WTC11 (cell line): ENCODE data around the gene DDIAS. TPM values are rescaled to one million over a fixed set of nuclear protein-coding genes. Genes with fewer than 3 reads are reported as not detected.

Source experiments
- ATAC-seq: fragments of 200-7000 bp; cut with Tn5 transposase; 2 replicates; pipeline ENCODE4 v1.10.0; 2021; ENCODE audit warnings: mild to moderate bottlenecking, moderate library complexity
- CTCF ChIA-PET: fragments of 300-600 bp; sonication (Branson Sonifier 250); formaldehyde crosslinking; loops from one replicate; lab custom pipeline; 2021; ENCODE audit warnings: antibody characterized with exemption; lab: Charles Lee
- POLR2A ChIA-PET: fragments of 350-600 bp; sonication (Branson Sonifier 250); formaldehyde crosslinking; loops from one replicate; lab custom pipeline; 2021; ENCODE audit warnings: antibody characterized with exemption; lab: Charles Lee
- DNase-seq: peaks from one replicate; pipeline ENCODE4 v3.0.0; 2021; ENCODE audit warnings: low spot score
- H3K27ac Mint-ChIP-seq: 2 replicates; pipeline ENCODE4 v1.8.0; 2021; ENCODE audit warnings: mixed read lengths
- H3K27me3 Mint-ChIP-seq: 2 replicates; pipeline ENCODE4 v1.8.0; 2021; ENCODE audit warnings: low read depth, mild to moderate bottlenecking, moderate library complexity, mixed read lengths
- H3K36me3 Mint-ChIP-seq: 2 replicates; pipeline ENCODE4 v1.8.0; 2021; ENCODE audit warnings: mixed read lengths
- H3K4me1 Mint-ChIP-seq: 2 replicates; pipeline ENCODE4 v1.8.0; 2022; ENCODE audit warnings: mixed read lengths
- H3K4me3 Mint-ChIP-seq: 2 replicates; pipeline ENCODE4 v1.8.0; 2021; ENCODE audit warnings: mild to moderate bottlenecking, moderate library complexity, mixed read lengths
- H3K9me3 Mint-ChIP-seq: 2 replicates; pipeline ENCODE4 v1.8.0; 2021; ENCODE audit warnings: mixed read lengths
- ETV6 ChIP-seq: sonication (generic); formaldehyde crosslinking; IDR thresholded peaks from 2 replicates; pipeline ENCODE4 v1.8.1; 2022; ENCODE audit warnings: mild to moderate bottlenecking, missing genetic modification reagents
- FOXK1 ChIP-seq: sonication (generic); formaldehyde crosslinking; IDR thresholded peaks from 2 replicates; pipeline ENCODE4 v1.8.0; 2022; ENCODE audit warnings: mild to moderate bottlenecking, moderate library complexity, missing genetic modification reagents
- GTF2I ChIP-seq: fragments of 250-450 bp; sonication (Bioruptor Pico); conservative IDR thresholded peaks from 2 replicates; pipeline ENCODE4 v1.4.0; 2021; ENCODE audit warnings: mild to moderate bottlenecking
- MXD4 ChIP-seq: fragments of 250-450 bp; sonication (Bioruptor Pico); IDR thresholded peaks from 2 replicates; pipeline ENCODE4 v1.8.0; 2021; ENCODE audit warnings: mild to moderate bottlenecking, moderate library complexity, borderline replicate concordance
- NFATC4 ChIP-seq: fragments of 250-450 bp; sonication (Bioruptor Pico); IDR thresholded peaks from 2 replicates; pipeline ENCODE4 v1.9.0; 2021; ENCODE audit warnings: mild to moderate bottlenecking
- NR3C1 ChIP-seq: sonication (generic); formaldehyde crosslinking; conservative IDR thresholded peaks from 2 replicates; pipeline ENCODE4 v1.8.1; 2023; ENCODE audit warnings: low read depth, mild to moderate bottlenecking, missing genetic modification reagents
- PRRX2 ChIP-seq: fragments of 250-450 bp; sonication (Bioruptor Pico); IDR thresholded peaks from 2 replicates; pipeline ENCODE4 v1.8.0; 2021; ENCODE audit warnings: mild to moderate bottlenecking
- RORB ChIP-seq: fragments of 250-450 bp; sonication (Bioruptor Pico); IDR thresholded peaks from 2 replicates; pipeline ENCODE4 v1.9.0; 2021; ENCODE audit warnings: mild to moderate bottlenecking
- TEAD1 ChIP-seq: sonication (generic); formaldehyde crosslinking; IDR thresholded peaks from 2 replicates; pipeline ENCODE4 v1.8.0; 2022; ENCODE audit warnings: mild to moderate bottlenecking, missing genetic modification reagents
- TP53 ChIP-seq: sonication (generic); formaldehyde crosslinking; IDR thresholded peaks from 2 replicates; pipeline ENCODE4 v1.8.1; 2023; ENCODE audit warnings: mild to moderate bottlenecking, missing genetic modification reagents
- ZNF263 ChIP-seq: sonication (generic); formaldehyde crosslinking; IDR thresholded peaks from 2 replicates; pipeline ENCODE4 v1.8.1; 2022; ENCODE audit warnings: low read depth, mild to moderate bottlenecking, moderate library complexity, missing genetic modification reagents
- ZNF317 ChIP-seq: sonication (generic); formaldehyde crosslinking; IDR thresholded peaks from 2 replicates; pipeline ENCODE4 v1.8.1; 2023; ENCODE audit warnings: low read depth, mild to moderate bottlenecking, moderate library complexity, missing genetic modification reagents, borderline replicate concordance
- total RNA-seq: library from RNA; stranded (reverse); gene quantifications from 3 replicates; pipeline ENCODE4 v1.2.3, GENCODE V29; 2021
- TF ChIP-seq, protein P1 (sequence below): sonication (generic); formaldehyde crosslinking; IDR thresholded peaks from 2 replicates; pipeline ENCODE4 v1.8.0; 2022; ENCODE audit warnings: mild to moderate bottlenecking, missing genetic modification reagents
- TF ChIP-seq, protein P2 (sequence below): sonication (generic); formaldehyde crosslinking; IDR thresholded peaks from 2 replicates; pipeline ENCODE4 v1.8.1; 2023; ENCODE audit warnings: mild to moderate bottlenecking, missing genetic modification reagents
- TF ChIP-seq, protein P3 (sequence below): fragments of 250-450 bp; sonication (Bioruptor Pico); IDR thresholded peaks from 2 replicates; pipeline ENCODE4 v1.8.0; 2021; ENCODE audit warnings: mild to moderate bottlenecking
- TF ChIP-seq, protein P4 (sequence below): sonication (generic); formaldehyde crosslinking; IDR thresholded peaks from 2 replicates; pipeline ENCODE4 v1.8.0; 2022; ENCODE audit warnings: mild to moderate bottlenecking, missing genetic modification reagents
- TF ChIP-seq, protein P5 (sequence below): sonication (generic); formaldehyde crosslinking; IDR thresholded peaks from 2 replicates; pipeline ENCODE4 v1.8.1; 2022; ENCODE audit warnings: mild to moderate bottlenecking, moderate library complexity, missing genetic modification reagents
- TF ChIP-seq, protein P6 (sequence below): sonication (generic); formaldehyde crosslinking; conservative IDR thresholded peaks from 2 replicates; pipeline ENCODE4 v1.8.1; 2022; ENCODE audit warnings: mild to moderate bottlenecking, missing genetic modification reagents
- TF ChIP-seq, protein P7 (sequence below): sonication (generic); formaldehyde crosslinking; IDR thresholded peaks from 2 replicates; pipeline ENCODE4 v1.8.1; 2022; ENCODE audit warnings: low read depth, missing genetic modification reagents, borderline replicate concordance

DDIAS gene
- total RNA-seq, 1 experiment from 2014 or later, result 28.7 TPM

DNA sequence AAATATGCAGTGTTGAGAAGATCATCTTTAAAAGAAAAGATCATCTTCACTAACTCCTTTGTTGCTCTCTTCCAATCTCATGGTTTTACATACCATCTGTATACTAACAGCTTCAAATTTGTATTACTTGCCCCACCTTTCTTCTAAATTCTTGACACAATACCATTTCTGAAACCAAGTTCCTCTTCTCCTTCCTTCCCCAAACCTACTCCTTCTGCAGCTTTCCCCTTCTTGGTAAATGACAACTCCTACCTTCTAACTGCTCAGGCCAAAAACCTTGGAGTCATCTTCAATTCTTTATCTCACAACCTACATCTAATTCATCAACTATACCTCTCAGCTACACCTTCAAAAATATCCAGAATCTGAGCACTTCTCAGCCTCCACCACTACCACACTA lies 10.6 kb upstream of the DDIAS start:
- H3K36me3 Mint-ChIP-seq, result no peaks in the 10 kb centered on the region
- POLR2A ChIA-PET, result no interaction called here
- no peak for ATAC-seq
- H3K9me3 Mint-ChIP-seq, result no peaks in the 10 kb centered on the region
- DNase-seq, result no peak
- CTCF ChIA-PET, result interaction anchor here (2.2 kb wide), 1 partner anchor 23 kb away, joined by 10 read pairs; no protein-coding TSS in a partner anchor
- peaks cover under 1% of the 10 kb centered on the region; the same call in 1 of the 2 replicates for H3K4me1 Mint-ChIP-seq
- no peak overlapping the region for H3K4me3 Mint-ChIP-seq
- H3K27me3 Mint-ChIP-seq, result no peaks in the 10 kb centered on the region
- no peak overlapping the region for H3K27ac Mint-ChIP-seq
- TF ChIP-seq, protein P1, sequence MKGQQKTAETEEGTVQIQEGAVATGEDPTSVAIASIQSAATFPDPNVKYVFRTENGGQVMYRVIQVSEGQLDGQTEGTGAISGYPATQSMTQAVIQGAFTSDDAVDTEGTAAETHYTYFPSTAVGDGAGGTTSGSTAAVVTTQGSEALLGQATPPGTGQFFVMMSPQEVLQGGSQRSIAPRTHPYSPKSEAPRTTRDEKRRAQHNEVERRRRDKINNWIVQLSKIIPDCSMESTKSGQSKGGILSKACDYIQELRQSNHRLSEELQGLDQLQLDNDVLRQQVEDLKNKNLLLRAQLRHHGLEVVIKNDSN (CRISPR knock-in tag), result no peak
- TF ChIP-seq PRRX2 (CRISPR knock-in tag), result no peak
- TF ChIP-seq NR3C1 (CRISPR knock-in tag), result no peak
- TF ChIP-seq, protein P2, sequence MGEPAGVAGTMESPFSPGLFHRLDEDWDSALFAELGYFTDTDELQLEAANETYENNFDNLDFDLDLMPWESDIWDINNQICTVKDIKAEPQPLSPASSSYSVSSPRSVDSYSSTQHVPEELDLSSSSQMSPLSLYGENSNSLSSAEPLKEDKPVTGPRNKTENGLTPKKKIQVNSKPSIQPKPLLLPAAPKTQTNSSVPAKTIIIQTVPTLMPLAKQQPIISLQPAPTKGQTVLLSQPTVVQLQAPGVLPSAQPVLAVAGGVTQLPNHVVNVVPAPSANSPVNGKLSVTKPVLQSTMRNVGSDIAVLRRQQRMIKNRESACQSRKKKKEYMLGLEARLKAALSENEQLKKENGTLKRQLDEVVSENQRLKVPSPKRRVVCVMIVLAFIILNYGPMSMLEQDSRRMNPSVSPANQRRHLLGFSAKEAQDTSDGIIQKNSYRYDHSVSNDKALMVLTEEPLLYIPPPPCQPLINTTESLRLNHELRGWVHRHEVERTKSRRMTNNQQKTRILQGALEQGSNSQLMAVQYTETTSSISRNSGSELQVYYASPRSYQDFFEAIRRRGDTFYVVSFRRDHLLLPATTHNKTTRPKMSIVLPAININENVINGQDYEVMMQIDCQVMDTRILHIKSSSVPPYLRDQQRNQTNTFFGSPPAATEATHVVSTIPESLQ, result no peak
- no peak for TF ChIP-seq TEAD1 (CRISPR knock-in tag)
- no peak for TF ChIP-seq ZNF317
- TF ChIP-seq NFATC4 (CRISPR knock-in tag), result no peak
- TF ChIP-seq MXD4 (CRISPR knock-in tag), result no peak
- no peak for TF ChIP-seq ETV6 (CRISPR knock-in tag)

DNA sequence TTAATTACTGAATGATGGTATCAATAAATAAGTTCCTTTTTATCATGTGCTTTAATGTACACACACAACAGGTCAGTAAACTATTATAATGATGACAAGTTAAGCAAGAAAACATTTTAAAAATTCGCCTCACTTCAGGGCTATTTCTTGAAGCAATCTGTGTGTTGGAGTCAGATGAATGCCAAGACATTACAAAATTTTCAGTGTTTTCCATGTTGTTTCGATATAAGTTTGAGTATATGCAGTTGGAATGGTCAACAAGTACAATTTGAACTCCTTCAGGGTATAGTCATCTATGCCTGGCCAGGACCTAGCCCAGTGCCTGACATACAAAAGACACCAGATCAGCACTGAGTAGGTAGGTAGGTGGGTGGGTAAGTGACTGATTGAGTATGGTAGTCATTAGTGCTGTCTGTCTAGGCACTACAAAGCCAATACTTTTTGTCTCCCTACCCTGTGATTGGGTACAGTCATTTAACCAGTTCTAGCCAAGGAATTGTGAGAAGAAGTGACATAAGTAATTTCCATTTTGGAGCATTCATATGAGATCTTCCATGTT lies 8.8 kb upstream of the DDIAS start:
- H3K9me3 Mint-ChIP-seq, result no peaks in the 10 kb centered on the region
- POLR2A ChIA-PET, result no interaction called here
- DNase-seq (no peak), ATAC-seq (no peak)
- CTCF ChIA-PET, result interaction anchor here (1.3 kb wide), 1 partner anchor 25 kb away, joined by 3 read pairs; no protein-coding TSS in a partner anchor
- no peaks in the 10 kb centered on the region for H3K27me3 Mint-ChIP-seq
- H3K36me3 Mint-ChIP-seq, result no peaks in the 10 kb centered on the region
- no peak overlapping the region for H3K27ac Mint-ChIP-seq
- peaks cover 3% of the 10 kb centered on the region; the same call in 1 of the 2 replicates for H3K4me1 Mint-ChIP-seq
- no peak overlapping the region for H3K4me3 Mint-ChIP-seq
- TF ChIP-seq, protein P3, sequence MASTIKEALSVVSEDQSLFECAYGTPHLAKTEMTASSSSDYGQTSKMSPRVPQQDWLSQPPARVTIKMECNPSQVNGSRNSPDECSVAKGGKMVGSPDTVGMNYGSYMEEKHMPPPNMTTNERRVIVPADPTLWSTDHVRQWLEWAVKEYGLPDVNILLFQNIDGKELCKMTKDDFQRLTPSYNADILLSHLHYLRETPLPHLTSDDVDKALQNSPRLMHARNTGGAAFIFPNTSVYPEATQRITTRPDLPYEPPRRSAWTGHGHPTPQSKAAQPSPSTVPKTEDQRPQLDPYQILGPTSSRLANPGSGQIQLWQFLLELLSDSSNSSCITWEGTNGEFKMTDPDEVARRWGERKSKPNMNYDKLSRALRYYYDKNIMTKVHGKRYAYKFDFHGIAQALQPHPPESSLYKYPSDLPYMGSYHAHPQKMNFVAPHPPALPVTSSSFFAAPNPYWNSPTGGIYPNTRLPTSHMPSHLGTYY (CRISPR knock-in tag), result no peak
- TF ChIP-seq GTF2I (CRISPR knock-in tag) (no peak), FOXK1 (CRISPR knock-in tag) (no peak)
- TF ChIP-seq, protein P4, sequence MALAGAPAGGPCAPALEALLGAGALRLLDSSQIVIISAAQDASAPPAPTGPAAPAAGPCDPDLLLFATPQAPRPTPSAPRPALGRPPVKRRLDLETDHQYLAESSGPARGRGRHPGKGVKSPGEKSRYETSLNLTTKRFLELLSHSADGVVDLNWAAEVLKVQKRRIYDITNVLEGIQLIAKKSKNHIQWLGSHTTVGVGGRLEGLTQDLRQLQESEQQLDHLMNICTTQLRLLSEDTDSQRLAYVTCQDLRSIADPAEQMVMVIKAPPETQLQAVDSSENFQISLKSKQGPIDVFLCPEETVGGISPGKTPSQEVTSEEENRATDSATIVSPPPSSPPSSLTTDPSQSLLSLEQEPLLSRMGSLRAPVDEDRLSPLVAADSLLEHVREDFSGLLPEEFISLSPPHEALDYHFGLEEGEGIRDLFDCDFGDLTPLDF (CRISPR knock-in tag), result no peak
- TF ChIP-seq, all 79 proteins: peak for 0

DNA sequence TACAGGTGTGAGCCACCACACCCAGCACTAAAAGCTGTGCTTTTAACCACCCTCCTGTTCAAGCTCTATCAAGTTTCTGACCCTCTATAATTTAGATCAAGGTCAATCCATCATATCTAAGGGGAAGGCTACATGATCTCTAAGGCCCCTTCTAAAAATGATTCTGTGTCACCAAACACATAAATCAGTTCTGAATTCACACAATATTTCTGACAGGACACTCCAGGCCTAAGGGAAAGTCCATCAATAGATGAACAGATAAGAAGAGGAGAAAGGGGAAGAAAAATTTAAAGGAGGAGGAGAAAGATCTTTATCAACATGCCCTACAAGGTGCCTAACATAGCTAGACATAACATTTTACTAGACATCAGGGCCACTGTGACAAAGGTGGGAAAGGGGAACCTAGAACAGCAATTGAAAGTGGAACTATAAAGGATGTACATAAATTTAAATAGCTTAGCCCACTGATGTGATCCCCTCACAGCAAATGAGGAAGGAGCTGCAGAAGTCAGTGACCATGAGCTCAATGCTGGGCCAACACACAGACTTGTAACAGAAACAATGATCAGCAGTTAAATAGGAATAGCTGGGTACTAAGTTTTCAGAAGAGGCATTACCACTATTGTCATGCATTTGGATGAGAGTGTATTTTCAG lies 6.0 kb upstream of the DDIAS start:
- no peak overlapping the region for H3K4me3 Mint-ChIP-seq
- no peak for DNase-seq
- CTCF ChIA-PET, result interaction anchor here (1.6 kb wide), 1 partner anchor 28 kb away, joined by 10 read pairs; no protein-coding TSS in a partner anchor
- H3K36me3 Mint-ChIP-seq, result no peaks in the 10 kb centered on the region
- H3K27ac Mint-ChIP-seq, result no peak overlapping the region
- peaks cover 14% of the 10 kb centered on the region for H3K4me1 Mint-ChIP-seq
- no peaks in the 10 kb centered on the region for H3K9me3 Mint-ChIP-seq
- H3K27me3 Mint-ChIP-seq, result no peaks in the 10 kb centered on the region
- POLR2A ChIA-PET, result interaction anchor here (0.6 kb wide), 1 partner anchor 15 kb away, joined by 3 read pairs; no protein-coding TSS in a partner anchor
- ATAC-seq, result no peak
- TF ChIP-seq, protein P5, sequence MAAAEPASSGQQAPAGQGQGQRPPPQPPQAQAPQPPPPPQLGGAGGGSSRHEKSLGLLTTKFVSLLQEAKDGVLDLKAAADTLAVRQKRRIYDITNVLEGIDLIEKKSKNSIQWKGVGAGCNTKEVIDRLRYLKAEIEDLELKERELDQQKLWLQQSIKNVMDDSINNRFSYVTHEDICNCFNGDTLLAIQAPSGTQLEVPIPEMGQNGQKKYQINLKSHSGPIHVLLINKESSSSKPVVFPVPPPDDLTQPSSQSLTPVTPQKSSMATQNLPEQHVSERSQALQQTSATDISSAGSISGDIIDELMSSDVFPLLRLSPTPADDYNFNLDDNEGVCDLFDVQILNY (CRISPR knock-in tag), result no peak
- TF ChIP-seq RORB (CRISPR knock-in tag), result no peak
- TF ChIP-seq, protein P6, sequence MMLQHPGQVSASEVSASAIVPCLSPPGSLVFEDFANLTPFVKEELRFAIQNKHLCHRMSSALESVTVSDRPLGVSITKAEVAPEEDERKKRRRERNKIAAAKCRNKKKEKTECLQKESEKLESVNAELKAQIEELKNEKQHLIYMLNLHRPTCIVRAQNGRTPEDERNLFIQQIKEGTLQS (CRISPR knock-in tag), result no peak
- no peak for TF ChIP-seq FOXK1 (CRISPR knock-in tag)
- TF ChIP-seq TP53, result no peak
- no peak for TF ChIP-seq ZNF263 (CRISPR knock-in tag)
- TF ChIP-seq, protein P3 (CRISPR knock-in tag), result no peak
- TF ChIP-seq NR3C1 (CRISPR knock-in tag), result no peak
- TF ChIP-seq, protein P7, sequence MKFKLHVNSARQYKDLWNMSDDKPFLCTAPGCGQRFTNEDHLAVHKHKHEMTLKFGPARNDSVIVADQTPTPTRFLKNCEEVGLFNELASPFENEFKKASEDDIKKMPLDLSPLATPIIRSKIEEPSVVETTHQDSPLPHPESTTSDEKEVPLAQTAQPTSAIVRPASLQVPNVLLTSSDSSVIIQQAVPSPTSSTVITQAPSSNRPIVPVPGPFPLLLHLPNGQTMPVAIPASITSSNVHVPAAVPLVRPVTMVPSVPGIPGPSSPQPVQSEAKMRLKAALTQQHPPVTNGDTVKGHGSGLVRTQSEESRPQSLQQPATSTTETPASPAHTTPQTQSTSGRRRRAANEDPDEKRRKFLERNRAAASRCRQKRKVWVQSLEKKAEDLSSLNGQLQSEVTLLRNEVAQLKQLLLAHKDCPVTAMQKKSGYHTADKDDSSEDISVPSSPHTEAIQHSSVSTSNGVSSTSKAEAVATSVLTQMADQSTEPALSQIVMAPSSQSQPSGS (CRISPR knock-in tag), result no peak
